Measurements from ENCODE around the gene LIF.
"Not testable (repeated sequence)": the region's sequence is repeated elsewhere in the genome, so short reads cannot be mapped to it uniquely, and the experiment has no call there.

The LIF gene

DNA sequence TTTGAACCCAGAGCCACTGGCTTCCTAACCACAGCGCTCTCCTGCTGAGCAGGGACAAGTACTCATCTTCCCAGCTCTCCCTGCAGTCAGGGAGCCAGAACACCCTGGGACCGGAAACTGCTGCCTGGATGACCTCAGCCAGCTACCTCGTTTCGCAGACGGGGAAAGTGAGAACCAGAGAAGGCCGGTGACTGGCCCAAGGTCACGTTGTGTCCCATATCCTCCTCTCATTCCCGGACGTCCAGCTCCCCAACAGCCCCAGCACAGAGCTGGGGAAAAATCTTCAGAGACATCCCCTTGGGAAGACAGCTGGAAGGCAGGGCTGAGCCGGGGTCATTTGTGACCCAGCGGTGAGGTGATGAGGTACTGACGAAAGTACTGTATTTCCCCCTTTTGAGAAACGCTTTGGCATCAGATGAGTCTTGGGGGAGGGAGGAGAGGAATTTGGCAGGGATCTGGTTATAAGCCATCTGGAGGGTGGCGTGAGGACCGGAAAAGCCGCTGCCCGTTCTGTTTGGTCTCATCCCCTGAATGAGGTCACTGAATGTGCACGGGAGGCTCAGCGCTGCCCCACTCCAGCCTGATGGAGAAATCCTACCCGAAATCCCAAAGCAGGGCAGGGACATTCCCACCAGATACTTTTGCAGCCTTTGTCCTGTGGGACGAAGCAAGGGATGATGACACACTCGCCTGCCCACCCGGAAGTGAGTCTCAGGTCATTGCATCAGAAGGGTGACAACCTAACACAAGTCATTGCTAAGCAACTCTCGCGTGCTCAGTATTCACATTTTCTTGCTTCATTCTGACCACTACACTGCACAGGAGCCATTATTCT lies 41.1 kb downstream of the LIF start:
- DNase-seq: no peak

DNA sequence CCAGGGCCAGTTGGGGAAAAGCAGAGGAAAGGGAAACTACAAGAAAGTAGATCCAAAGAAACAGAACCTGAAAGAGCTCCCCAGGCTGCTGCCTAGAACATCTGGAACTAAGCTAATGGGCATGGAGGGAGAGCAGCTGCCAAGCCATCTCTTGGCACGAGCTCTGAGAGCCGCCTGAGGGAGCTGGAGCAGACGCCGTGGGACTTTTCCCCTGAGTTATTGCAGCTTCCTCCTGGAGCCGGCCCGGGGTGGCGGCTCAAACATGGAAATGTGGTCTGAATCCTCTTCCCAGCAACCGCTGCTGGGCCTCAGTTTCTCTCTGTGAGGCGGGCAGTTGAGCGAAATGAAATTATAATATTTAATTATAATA lies 41.8 kb downstream of the LIF start:
- peak; percentile 72 for DNase-seq

- no peak for DNase-seq
Observed at GRCh38 chr22:30204015-30204741, 42.4 kb downstream of the LIF start.

- no peak for DNase-seq
Observed at GRCh38 chr22:30202531-30203006, 44.0 kb downstream of the LIF start.

DNA sequence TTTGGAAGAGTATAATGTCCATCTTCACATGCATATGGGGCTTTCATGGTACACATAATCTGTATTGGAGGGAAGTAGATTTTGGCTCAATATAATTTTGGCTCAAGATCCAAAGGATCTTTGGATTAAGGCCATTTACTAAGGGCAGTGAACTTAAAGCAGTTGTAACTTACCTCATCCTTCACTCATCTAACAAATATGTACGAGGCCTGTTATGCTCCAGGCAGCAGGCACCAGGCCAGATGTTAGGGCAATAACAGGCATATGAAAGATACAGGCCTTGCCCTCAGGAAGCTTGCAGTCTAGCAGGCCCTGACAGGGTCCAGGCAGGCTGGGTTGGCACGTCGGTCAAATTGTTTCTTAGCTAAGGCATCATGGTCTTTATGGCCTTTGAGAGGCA lies 44.6 kb downstream of the LIF start:
- no peak for DNase-seq

- not testable (repeated sequence) for DNase-seq
Observed at GRCh38 chr22:30200905-30201304, 45.7 kb downstream of the LIF start.

DNA sequence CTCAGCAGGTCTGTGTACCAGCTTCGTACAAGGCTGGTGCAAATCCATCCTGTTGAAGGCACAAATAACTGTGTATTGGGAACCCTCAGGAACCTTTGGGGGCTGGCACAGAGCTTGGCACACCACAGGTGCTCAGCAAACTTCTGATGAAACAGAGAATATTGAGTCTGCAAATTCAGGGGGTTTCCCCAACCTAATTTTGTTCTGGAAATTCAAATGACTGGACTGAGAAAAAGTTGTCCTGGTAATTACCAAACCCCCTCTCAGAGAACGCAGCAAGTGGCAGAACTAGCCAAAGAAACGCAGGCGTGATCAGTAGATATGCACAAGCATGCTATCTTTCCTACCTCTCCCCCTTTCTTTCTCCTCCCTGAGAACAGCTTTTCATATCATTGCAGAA lies 47.6 kb downstream of the LIF start:
- DNase-seq: no peak

DNA sequence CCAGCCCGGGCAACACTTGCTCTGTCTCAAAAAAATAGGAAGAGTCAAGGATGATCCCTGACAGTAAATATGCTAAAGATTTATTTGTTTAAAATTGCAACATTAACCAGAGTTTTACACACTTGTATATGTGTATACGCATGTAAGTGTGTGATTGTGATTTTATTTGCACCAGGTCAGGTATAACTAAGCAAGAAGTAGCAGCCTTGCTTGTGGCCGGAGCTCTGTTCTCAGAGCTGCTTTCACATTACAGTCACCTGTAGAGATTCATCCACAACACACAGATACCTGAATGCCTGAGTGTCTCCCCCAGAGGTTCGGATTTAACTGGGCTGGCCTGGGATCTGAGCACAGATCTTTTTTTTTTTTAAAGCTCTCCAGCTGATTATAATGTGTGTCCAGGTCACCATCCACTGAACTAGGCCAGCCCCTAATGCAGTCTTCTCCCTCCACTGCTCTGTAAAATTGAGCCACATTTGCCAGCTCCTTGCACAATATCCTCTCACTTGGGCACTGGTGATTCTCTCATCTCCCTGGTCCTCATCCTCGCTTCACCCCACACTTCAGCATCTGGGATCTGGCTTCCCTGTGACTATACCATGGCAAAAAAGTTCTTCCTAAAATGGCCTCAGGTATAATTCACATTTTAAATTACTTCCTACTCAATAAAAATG lies 48.3 kb downstream of the LIF start:
- DNase-seq: no peak

DNA sequence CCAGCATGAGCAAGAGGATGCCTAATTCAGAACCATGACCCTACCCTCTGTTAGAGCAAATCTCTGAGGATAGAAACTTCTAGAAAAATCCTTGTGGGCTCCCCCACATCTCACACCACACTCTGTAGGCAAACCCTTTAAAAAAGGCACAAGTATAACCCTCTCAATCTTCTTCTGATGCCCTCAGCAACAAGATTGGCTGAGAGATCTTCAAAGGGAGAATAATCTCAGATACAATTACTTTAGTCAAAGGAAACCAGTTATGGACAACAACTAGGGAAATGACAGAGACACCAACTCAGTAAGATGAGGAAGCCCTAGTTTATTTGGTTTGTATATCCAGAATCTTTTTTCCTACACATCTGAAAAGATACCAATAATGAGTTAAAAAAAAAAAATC lies 49.2 kb downstream of the LIF start:
- no peak for DNase-seq

DNA sequence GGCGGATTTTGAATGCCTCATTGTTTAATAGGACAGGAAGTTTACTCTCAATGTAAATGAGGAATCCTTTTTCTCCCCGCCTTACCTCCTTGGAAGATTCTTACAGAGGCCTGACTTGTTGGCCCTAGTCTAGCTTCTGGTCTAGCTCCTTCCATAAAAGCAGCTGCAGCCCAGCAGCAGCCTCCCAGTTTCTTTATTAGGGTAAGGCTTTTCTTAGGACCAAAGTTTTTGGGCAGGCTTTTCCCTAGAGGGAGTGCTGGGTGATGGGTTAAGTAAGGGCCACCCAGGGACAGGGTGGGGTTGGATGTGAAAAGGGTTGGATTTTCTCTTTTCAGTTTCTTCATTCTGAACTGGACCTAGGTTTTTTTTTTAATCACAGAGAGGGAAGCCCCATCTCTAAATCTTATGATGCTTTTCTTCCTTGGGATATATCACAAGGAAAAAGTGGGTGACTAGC lies 49.7 kb downstream of the LIF start:
- no peak for DNase-seq

GRCh38 chr22:30196141-30196879 lies 50.2 kb downstream of the LIF start:
- peak; percentile 87 for DNase-seq

DNA sequence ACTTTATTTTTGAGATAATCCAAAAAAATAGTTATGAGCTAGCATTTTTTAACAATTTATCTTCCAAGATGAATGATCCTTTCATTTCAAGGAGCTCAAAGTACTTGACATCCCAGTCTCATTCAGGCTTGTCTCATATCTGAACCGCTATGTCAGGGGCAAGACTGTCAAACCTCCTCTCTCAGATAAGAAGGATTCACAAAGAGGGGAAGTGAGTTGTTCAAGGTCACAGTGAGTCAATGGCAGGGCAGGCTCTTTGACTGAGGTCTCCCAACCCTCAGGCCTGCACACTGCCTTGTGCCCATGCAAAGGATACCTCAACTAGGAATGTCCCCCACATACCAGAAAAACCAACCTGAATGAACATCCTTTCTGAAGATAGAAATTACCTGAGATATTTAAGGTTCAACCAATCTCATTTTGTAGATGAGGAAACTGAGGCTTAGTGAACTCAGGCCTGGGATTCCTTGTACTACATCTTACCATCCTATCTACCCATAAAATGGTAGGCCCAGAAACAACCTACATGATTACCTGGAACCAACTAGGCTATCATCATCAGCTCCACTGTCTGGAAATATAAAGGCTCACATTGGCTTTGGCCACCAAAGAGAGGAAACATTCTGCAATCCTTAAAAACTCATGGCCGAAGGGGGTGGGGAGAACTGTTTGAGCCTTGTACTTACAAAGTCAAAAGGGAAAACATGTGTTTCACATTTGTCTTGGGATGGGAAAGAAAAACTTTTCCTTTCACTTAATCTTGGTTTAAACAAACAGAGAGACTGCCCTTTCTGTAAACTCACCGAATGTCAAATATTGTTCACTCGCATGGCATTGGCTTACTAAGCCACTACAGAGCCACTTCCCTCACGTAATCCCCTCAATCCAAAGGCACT lies 51.1 kb downstream of the LIF start:
- DNase-seq: no peak

GRCh38 chr22:30193031-30193775 lies 53.4 kb downstream of the LIF start:
- no peak for DNase-seq

GRCh38 chr22:30192427-30192826 lies 54.1 kb downstream of the LIF start:
- DNase-seq: no peak

- no peak for DNase-seq
Observed at GRCh38 chr22:30191040-30191701, 55.4 kb downstream of the LIF start.

- no peak for DNase-seq
Observed at GRCh38 chr22:30190574-30190973, 56.0 kb downstream of the LIF start.

Measured in right forelimb (tissue), 1 donor.